B cell (primary cell): Measurements from ENCODE around the gene LAMC3.

Experiments
- EZH2 ChIP-seq: IDR thresholded peaks from 2 replicates; pipeline ENCODE4 v1.6.1; 2012; ENCODE audit warnings: borderline replicate concordance, low read depth, mild to moderate bottlenecking, moderate library complexity, low read length; ENCODE audit not compliant: insufficient read depth, poor library complexity, severe bottlenecking
- TF ChIP-seq, protein P1 (sequence below): fragments of 200-600 bp; IDR thresholded peaks from one replicate; pipeline ENCODE4 v1.8.0; 2022; ENCODE audit warnings: antibody characterized with exemption, mild to moderate bottlenecking

GRCh38 chr9:131140550-131140949 lies 131.6 kb downstream of the LAMC3 start:
- TF ChIP-seq, protein P1, sequence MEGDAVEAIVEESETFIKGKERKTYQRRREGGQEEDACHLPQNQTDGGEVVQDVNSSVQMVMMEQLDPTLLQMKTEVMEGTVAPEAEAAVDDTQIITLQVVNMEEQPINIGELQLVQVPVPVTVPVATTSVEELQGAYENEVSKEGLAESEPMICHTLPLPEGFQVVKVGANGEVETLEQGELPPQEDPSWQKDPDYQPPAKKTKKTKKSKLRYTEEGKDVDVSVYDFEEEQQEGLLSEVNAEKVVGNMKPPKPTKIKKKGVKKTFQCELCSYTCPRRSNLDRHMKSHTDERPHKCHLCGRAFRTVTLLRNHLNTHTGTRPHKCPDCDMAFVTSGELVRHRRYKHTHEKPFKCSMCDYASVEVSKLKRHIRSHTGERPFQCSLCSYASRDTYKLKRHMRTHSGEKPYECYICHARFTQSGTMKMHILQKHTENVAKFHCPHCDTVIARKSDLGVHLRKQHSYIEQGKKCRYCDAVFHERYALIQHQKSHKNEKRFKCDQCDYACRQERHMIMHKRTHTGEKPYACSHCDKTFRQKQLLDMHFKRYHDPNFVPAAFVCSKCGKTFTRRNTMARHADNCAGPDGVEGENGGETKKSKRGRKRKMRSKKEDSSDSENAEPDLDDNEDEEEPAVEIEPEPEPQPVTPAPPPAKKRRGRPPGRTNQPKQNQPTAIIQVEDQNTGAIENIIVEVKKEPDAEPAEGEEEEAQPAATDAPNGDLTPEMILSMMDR, result no peak
- TF ChIP-seq EZH2, result no peak
